Body of pancreas (tissue), 4 donors: ENCODE results near the gene GALNTL6. TPM values are rescaled to one million over a fixed set of nuclear protein-coding genes. Genes with fewer than 3 reads are reported as not detected.
"Not testable (repeated sequence)": the region's sequence is repeated elsewhere in the genome, so short reads cannot be mapped to it uniquely, and the experiment has no call there.

Experiments used
- ATAC-seq: fragments of 150-250 bp; one replicate; pipeline ENCODE4 v1.9.1; 2016
- DNase-seq, 4 donors: peaks; one replicate each; pipeline ENCODE4 v3.0.0-alpha.2; 2019
- H3K27ac ChIP-seq, 4 donors: fragments of 200-600 bp; sonication (generic); 1 replicate in 3 of 4; 2 replicates in 1 of 4; pipeline versions ENCODE4 v1.5.1 to v1.6.1; 2016 to 2019; ENCODE audit warnings: mild to moderate bottlenecking in 1 of 4, mixed read lengths in 1 of 4, moderate library complexity in 1 of 4
- H3K27me3 ChIP-seq, 2 donors: fragments of 200-600 bp; sonication (generic); one replicate each; pipeline ENCODE4 v1.6.0; 2016; ENCODE audit warnings: mild to moderate bottlenecking in 1 of 2
- H3K36me3 ChIP-seq, 2 donors: fragments of 200-600 bp; sonication (generic); replicated peaks in 1 of 2; 2 replicates each; pipeline ENCODE4 v1.5.1; 2016; ENCODE audit warnings: low read depth in 2 of 2; ENCODE audit not compliant: insufficient read depth in 1 of 2
- H3K4me1 ChIP-seq: fragments of 200-600 bp; sonication (generic); one replicate; pipeline ENCODE4 v1.6.0; 2016
- H3K4me3 ChIP-seq, 2 donors: fragments of 200-600 bp; sonication (generic); 1 replicate in 1 of 2; 2 replicates in 1 of 2; pipeline ENCODE4 v1.5.1; 2016 to 2019
- H3K9me3 ChIP-seq, 3 donors: fragments of 200-600 bp; sonication (generic); 1 replicate in 2 of 3; 2 replicates in 1 of 3; pipeline ENCODE4 v1.5.1; 2016
- POLR2A ChIP-seq, 3 donors: fragments of 450-650 bp; IDR thresholded peaks; one replicate each; pipeline ENCODE4 v1.6.1; 2016; ENCODE audit warnings: antibody characterized with exemption in 3 of 3, mild to moderate bottlenecking in 2 of 3
- WGBS, 2 donors: methylation state at CpG; one replicate each; pipeline ENCODE4 v1.1.5; 2017; 5-methylcytosine and 5-hydroxymethylcytosine counted together
- intact Hi-C: fragments of 100-400 bp; cut with DNase I; formaldehyde crosslinking; loops from one replicate; pipeline ENCODE4 v1.15.1; 2023
- total RNA-seq, 2 donors: library from RNA; depleted of rRNA; stranded (reverse); fragments of >200 nt; gene quantifications; one replicate each; pipeline ENCODE4 v1.1.0, GENCODE V29; 2016
- TF ChIP-seq, protein P1 (sequence below), 7 experiments: fragments of 450-650 bp in 4 of 7; fragments of 200-600 bp in 3 of 7; sonication (generic) in 3 of 7; IDR thresholded peaks; one replicate each; pipeline ENCODE4 v1.5.1; 2016 to 2019; ENCODE audit warnings: antibody characterized with exemption in 7 of 7

GALNTL6 gene
- total RNA-seq, 2 donors from 2014 or later: 0.26 TPM; not detected in 1

DNA sequence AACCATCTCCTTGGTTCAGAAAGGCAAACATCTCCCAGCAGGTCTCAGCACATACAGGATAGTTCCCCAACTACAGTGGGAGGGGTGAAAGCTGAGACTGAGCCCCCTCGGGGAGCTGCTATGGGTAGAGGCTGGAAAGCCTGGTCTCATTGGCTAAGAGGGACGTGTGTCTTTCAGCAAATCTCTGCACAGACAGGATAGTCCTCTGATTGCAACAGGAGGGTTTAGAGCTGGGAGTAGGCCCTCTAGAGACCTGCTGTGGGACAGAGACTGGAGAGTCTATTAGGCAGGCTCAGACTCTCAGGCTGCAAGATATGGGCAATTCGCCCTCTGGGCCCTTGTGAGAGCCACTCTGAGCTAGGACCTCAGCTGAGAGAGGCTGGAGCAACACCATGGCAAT lies 1083.8 kb downstream of the GALNTL6 start:
- ATAC-seq: no peak
- Histone ChIP-seq H3K27ac (no peak overlapping the region), H3K27me3 (no peaks in the 10 kb centered on the region), H3K4me1 (no peaks in the 10 kb centered on the region), H3K9me3 (no peaks in the 10 kb centered on the region), H3K36me3 (no peaks in the 10 kb centered on the region), H3K4me3 (no peak overlapping the region)
- 83 to 86% methylated on average over 2 to 3 of the region's 3 CpGs for WGBS, 2 donors
- no peak for DNase-seq
- TF ChIP-seq, protein P1, sequence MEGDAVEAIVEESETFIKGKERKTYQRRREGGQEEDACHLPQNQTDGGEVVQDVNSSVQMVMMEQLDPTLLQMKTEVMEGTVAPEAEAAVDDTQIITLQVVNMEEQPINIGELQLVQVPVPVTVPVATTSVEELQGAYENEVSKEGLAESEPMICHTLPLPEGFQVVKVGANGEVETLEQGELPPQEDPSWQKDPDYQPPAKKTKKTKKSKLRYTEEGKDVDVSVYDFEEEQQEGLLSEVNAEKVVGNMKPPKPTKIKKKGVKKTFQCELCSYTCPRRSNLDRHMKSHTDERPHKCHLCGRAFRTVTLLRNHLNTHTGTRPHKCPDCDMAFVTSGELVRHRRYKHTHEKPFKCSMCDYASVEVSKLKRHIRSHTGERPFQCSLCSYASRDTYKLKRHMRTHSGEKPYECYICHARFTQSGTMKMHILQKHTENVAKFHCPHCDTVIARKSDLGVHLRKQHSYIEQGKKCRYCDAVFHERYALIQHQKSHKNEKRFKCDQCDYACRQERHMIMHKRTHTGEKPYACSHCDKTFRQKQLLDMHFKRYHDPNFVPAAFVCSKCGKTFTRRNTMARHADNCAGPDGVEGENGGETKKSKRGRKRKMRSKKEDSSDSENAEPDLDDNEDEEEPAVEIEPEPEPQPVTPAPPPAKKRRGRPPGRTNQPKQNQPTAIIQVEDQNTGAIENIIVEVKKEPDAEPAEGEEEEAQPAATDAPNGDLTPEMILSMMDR (IDR thresholded peaks at IDR 0.05): no peak
- TF ChIP-seq POLR2A (IDR thresholded peaks at IDR 0.05): no peak
- intact Hi-C loops: no loop called here

DNA sequence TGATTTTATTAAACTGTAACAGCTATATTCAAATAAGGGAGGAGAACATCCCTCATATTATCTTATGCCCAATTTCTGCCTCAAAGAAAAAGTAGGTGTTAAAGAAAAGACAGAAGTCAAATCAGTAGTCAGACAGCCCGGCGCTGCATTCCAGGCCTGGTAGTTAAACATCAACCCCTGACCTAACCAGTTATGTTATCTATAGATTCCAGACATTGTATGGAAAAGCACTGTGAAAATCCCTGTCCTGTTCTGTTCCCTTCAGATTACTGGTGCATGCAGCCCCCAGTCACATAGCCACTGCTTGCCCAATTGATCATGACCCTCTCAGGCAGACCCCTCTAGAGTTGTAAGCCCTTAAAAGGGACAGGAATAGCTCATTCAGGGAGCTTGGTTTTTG lies 1085.5 kb downstream of the GALNTL6 start:
- H3K27ac ChIP-seq: no peak overlapping the region
- intact Hi-C loops: no loop called here
- H3K9me3 ChIP-seq: no peaks in the 10 kb centered on the region
- H3K27me3 ChIP-seq: no peaks in the 10 kb centered on the region
- H3K4me3 ChIP-seq: no peak overlapping the region
- H3K36me3 ChIP-seq: no peaks in the 10 kb centered on the region
- WGBS, 2 donors: 12 to 38% methylated on average over 2 of the region's 2 CpGs
- no peaks in the 10 kb centered on the region for H3K4me1 ChIP-seq
- ATAC-seq (no peak), DNase-seq (no peak)
- no peak for TF ChIP-seq POLR2A (IDR thresholded peaks at IDR 0.05)
- TF ChIP-seq, protein P1 (IDR thresholded peaks at IDR 0.05): no peak

DNA sequence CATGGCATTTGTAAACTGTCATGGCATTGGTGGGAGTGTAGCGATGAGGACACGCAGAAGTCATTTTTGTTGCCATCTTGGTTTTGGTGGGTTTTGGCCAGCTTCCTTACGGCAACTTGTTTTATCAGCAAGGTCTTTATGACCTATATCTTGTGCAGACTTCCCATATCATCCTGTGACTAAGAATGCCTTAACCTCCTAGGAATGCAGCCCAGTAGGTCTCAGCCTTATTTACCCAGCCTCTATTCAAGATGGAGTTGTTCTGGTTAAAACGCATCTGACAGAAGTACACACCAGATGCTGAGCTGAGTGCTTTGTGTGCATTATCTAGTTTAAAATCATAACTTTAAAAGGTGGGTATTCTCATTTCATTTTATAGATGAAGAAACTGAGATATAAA lies 1086.7 kb downstream of the GALNTL6 start:
- intact Hi-C loops: no loop called here
- TF ChIP-seq, protein P1 (IDR thresholded peaks at IDR 0.05): no peak
- WGBS, 2 donors: 87 to 89% methylated on average over 4 of the region's 4 CpGs
- H3K4me3 ChIP-seq: no peak overlapping the region
- no peaks in the 10 kb centered on the region for H3K36me3 ChIP-seq
- H3K27me3 ChIP-seq: no peaks in the 10 kb centered on the region
- DNase-seq: no peak
- H3K4me1 ChIP-seq: no peaks in the 10 kb centered on the region
- no peaks in the 10 kb centered on the region for H3K9me3 ChIP-seq
- ATAC-seq: no peak
- no peak overlapping the region for H3K27ac ChIP-seq

DNA sequence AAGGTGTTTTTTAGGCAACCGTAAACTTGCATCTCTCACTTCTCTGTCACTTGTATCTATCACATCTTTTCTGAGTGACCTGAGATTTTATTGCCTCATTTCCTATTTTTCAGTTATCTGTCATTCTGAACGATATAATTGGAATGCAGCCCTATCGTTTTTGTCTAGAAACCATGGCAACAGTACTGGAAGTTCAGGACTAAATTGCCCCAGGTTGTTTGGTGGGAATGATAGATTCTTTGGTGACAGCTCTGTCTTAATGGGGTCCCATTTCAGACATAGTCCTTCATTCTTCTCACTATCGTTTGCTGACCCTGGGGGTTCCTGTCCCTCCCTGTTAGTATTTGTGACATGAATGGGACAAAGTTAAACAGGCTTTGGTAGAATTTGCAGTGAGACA lies 1087.7 kb downstream of the GALNTL6 start:
- no peak overlapping the region for H3K4me3 ChIP-seq
- ATAC-seq: no peak
- intact Hi-C loops: no loop called here
- H3K36me3 ChIP-seq: no peaks in the 10 kb centered on the region
- 33 to 40% methylated on average over 4 of the region's 4 CpGs for WGBS, 2 donors
- no peaks in the 10 kb centered on the region for H3K27me3 ChIP-seq
- H3K4me1 ChIP-seq: no peaks in the 10 kb centered on the region
- no peak for TF ChIP-seq POLR2A (IDR thresholded peaks at IDR 0.05)
- TF ChIP-seq, protein P1 (IDR thresholded peaks at IDR 0.05): no peak
- no peaks in the 10 kb centered on the region for H3K9me3 ChIP-seq
- no peak overlapping the region for H3K27ac ChIP-seq
- no peak for DNase-seq

DNA sequence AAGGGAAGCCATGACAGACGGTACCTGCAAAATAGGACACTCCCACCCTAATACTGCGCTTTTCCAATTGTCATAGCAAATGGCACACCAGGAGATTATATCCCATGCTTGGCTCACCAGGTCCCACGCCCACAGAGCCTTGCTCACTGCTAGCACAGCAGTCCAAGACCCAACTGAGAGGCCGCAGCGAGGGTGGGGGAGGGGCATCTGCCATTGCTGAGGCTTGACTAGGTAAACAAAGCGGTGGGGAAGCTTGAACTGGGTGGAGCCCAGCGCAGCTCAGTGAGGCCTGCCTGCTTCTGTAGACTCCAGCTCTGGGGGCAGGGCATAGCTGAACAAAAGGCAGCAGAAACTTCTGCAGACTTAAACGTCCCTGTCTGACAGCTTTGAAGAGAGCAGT lies 1099.3 kb downstream of the GALNTL6 start:
- H3K4me1 ChIP-seq, H3K27me3 ChIP-seq, ATAC-seq, H3K27ac ChIP-seq, intact Hi-C loops, H3K9me3 ChIP-seq, H3K4me3 ChIP-seq, DNase-seq, H3K36me3 ChIP-seq: not testable (repeated sequence)
- WGBS, 2 donors: 91 to 93% methylated on average over 7 of the region's 8 CpGs

DNA sequence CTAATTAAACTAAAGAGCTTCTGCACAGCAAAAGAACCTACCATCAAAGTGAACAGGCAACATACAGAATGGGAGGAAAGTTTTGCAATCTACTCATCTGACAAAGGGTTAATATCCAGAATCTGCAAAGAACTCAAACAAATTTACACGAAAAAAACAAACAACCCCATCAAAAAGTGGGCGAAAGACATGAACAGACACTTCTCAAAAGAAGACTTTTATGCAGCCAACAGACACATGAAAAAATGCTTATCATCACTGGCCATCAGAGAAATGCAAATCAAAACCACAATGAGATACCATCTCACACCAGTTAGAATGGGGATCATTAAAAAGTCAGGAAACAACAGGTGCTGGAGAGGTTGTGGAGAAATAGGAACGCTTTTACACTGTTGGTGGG lies 1104.2 kb downstream of the GALNTL6 start:
- H3K9me3 ChIP-seq, H3K27me3 ChIP-seq, H3K4me3 ChIP-seq, intact Hi-C loops, H3K4me1 ChIP-seq, ATAC-seq, H3K27ac ChIP-seq, H3K36me3 ChIP-seq, DNase-seq: not testable (repeated sequence)
- 79 to 86% methylated on average over 3 of the region's 3 CpGs for WGBS, 2 donors
